HEK293 (cell line): ENCODE data around the gene DCTN4.

Experiments
- GFI1B ChIP-seq: fragments of 450-650 bp; formaldehyde crosslinking; IDR thresholded peaks from 2 replicates; pipeline ENCODE4 v1.5.1; 2016; ENCODE audit warnings: missing biosample characterization, missing genetic modification characterization
- GLIS2 ChIP-seq: fragments of 450-650 bp; formaldehyde crosslinking; IDR thresholded peaks from 2 replicates; pipeline ENCODE4 v1.5.1; 2016; ENCODE audit warnings: missing biosample characterization, missing genetic modification characterization
- HOXC10 ChIP-seq: sonication (generic); formaldehyde crosslinking; IDR thresholded peaks from 2 replicates; pipeline ENCODE4 v1.8.1; 2023; ENCODE audit warnings: mild to moderate bottlenecking, missing genetic modification reagents
- KLF16 ChIP-seq: fragments of 450-650 bp; formaldehyde crosslinking; IDR thresholded peaks from 2 replicates; pipeline ENCODE4 v1.5.1; 2017; ENCODE audit warnings: missing biosample characterization, missing genetic modification characterization
- KLF7 ChIP-seq: fragments of 450-650 bp; formaldehyde crosslinking; IDR thresholded peaks from 2 replicates; pipeline ENCODE4 v1.5.1; 2016; ENCODE audit warnings: missing biosample characterization, missing genetic modification characterization, borderline replicate concordance
- MZF1 ChIP-seq: fragments of 450-650 bp; formaldehyde crosslinking; IDR thresholded peaks from 2 replicates; pipeline ENCODE4 v1.5.1; 2017; ENCODE audit warnings: missing biosample characterization, missing genetic modification characterization, borderline replicate concordance
- ZBTB10 ChIP-seq: fragments of 450-650 bp; formaldehyde crosslinking; IDR thresholded peaks from 2 replicates; pipeline ENCODE4 v1.5.1; 2016; ENCODE audit warnings: missing biosample characterization, missing genetic modification characterization
- ZBTB8A ChIP-seq: fragments of 450-650 bp; formaldehyde crosslinking; IDR thresholded peaks from 2 replicates; pipeline ENCODE4 v1.5.1; 2016; ENCODE audit warnings: missing biosample characterization, missing genetic modification characterization
- ZEB2 ChIP-seq: fragments of 450-650 bp; formaldehyde crosslinking; IDR thresholded peaks from 2 replicates; pipeline ENCODE4 v1.5.1; 2016; ENCODE audit warnings: missing biosample characterization, missing genetic modification characterization
- ZFHX2 ChIP-seq: fragments of 450-650 bp; formaldehyde crosslinking; conservative IDR thresholded peaks from 2 replicates; pipeline ENCODE4 v1.5.1; 2016; ENCODE audit warnings: missing biosample characterization, missing genetic modification characterization
- ZFP69B ChIP-seq: fragments of 450-650 bp; formaldehyde crosslinking; IDR thresholded peaks from 2 replicates; pipeline ENCODE4 v1.5.1; 2016; ENCODE audit warnings: missing biosample characterization, missing genetic modification characterization
- ZNF155 ChIP-seq: fragments of 450-650 bp; formaldehyde crosslinking; IDR thresholded peaks from 2 replicates; pipeline ENCODE4 v1.5.1; 2016; ENCODE audit warnings: missing biosample characterization, missing genetic modification characterization
- ZNF157 ChIP-seq: fragments of 450-650 bp; formaldehyde crosslinking; IDR thresholded peaks from 2 replicates; pipeline ENCODE4 v1.5.1; 2016; ENCODE audit warnings: missing biosample characterization, missing genetic modification characterization
- ZNF19 ChIP-seq: fragments of 450-650 bp; formaldehyde crosslinking; IDR thresholded peaks from 2 replicates; pipeline ENCODE4; 2016; ENCODE audit warnings: missing biosample characterization, missing genetic modification characterization, low read depth
- ZNF221 ChIP-seq: fragments of 450-650 bp; formaldehyde crosslinking; IDR thresholded peaks from 2 replicates; pipeline ENCODE4 v1.5.1; 2017; ENCODE audit warnings: missing biosample characterization, missing genetic modification characterization, borderline replicate concordance
- ZNF292 ChIP-seq: fragments of 450-650 bp; formaldehyde crosslinking; IDR thresholded peaks from 2 replicates; pipeline ENCODE4 v1.5.1; 2016; ENCODE audit warnings: low read depth, missing biosample characterization, missing genetic modification characterization, borderline replicate concordance
- ZNF354C ChIP-seq: fragments of 450-650 bp; formaldehyde crosslinking; IDR thresholded peaks from 2 replicates; pipeline ENCODE4 v1.5.1; 2016; ENCODE audit warnings: missing biosample characterization, missing genetic modification characterization, low read depth, borderline replicate concordance
- ZNF366 ChIP-seq: fragments of 450-650 bp; formaldehyde crosslinking; conservative IDR thresholded peaks from 2 replicates; pipeline ENCODE4 v1.5.1; 2016; ENCODE audit warnings: missing biosample characterization, missing genetic modification characterization
- ZNF391 ChIP-seq: fragments of 450-650 bp; formaldehyde crosslinking; IDR thresholded peaks from 2 replicates; pipeline ENCODE4 v1.5.1; 2016; ENCODE audit warnings: low read depth, missing biosample characterization, missing genetic modification characterization, borderline replicate concordance
- ZNF423 ChIP-seq: fragments of 450-650 bp; formaldehyde crosslinking; IDR thresholded peaks from 2 replicates; pipeline ENCODE4 v1.5.1; 2016; ENCODE audit warnings: missing biosample characterization, missing genetic modification characterization
- ZNF449 ChIP-seq: fragments of 450-650 bp; formaldehyde crosslinking; IDR thresholded peaks from 2 replicates; pipeline ENCODE4 v1.5.1; 2017; ENCODE audit warnings: missing biosample characterization, mild to moderate bottlenecking, missing genetic modification characterization, moderate library complexity
- ZNF529 ChIP-seq: fragments of 450-650 bp; formaldehyde crosslinking; IDR thresholded peaks from 2 replicates; pipeline ENCODE4 v1.5.1; 2017; ENCODE audit warnings: missing genetic modification characterization, missing biosample characterization; ENCODE audit not compliant: insufficient replicate concordance
- ZNF530 ChIP-seq: fragments of 450-650 bp; formaldehyde crosslinking; IDR thresholded peaks from 2 replicates; pipeline ENCODE4 v1.5.1; 2016; ENCODE audit warnings: low read depth, missing biosample characterization, missing genetic modification characterization
- ZNF561 ChIP-seq: fragments of 450-650 bp; IDR thresholded peaks from 2 replicates; pipeline ENCODE4 v1.5.1; 2018; ENCODE audit warnings: missing biosample characterization, missing genetic modification characterization, borderline replicate concordance
- ZNF621 ChIP-seq: fragments of 450-650 bp; formaldehyde crosslinking; IDR thresholded peaks from 2 replicates; pipeline ENCODE4 v1.5.1; 2017; ENCODE audit warnings: missing biosample characterization, missing genetic modification characterization
- ZNF623 ChIP-seq: fragments of 450-650 bp; formaldehyde crosslinking; IDR thresholded peaks from 2 replicates; pipeline ENCODE4 v1.5.1; 2016; ENCODE audit warnings: missing biosample characterization, missing genetic modification characterization
- ZNF624 ChIP-seq: fragments of 450-650 bp; formaldehyde crosslinking; IDR thresholded peaks from 2 replicates; pipeline ENCODE4 v1.5.1; 2017; ENCODE audit warnings: missing biosample characterization, missing genetic modification characterization
- ZNF701 ChIP-seq: fragments of 450-650 bp; formaldehyde crosslinking; IDR thresholded peaks from 2 replicates; pipeline ENCODE4 v1.5.1; 2016; ENCODE audit warnings: missing biosample characterization, missing genetic modification characterization
- ZNF768 ChIP-seq: fragments of 450-650 bp; formaldehyde crosslinking; IDR thresholded peaks from 2 replicates; pipeline ENCODE4 v1.5.1; 2018; ENCODE audit warnings: missing biosample characterization, mild to moderate bottlenecking, missing genetic modification characterization
- ZNF776 ChIP-seq: fragments of 450-650 bp; formaldehyde crosslinking; IDR thresholded peaks from 2 replicates; pipeline ENCODE4 v1.5.0; 2017; ENCODE audit warnings: missing biosample characterization, missing genetic modification characterization, borderline replicate concordance
- ZSCAN16 ChIP-seq: fragments of 450-650 bp; formaldehyde crosslinking; IDR thresholded peaks from 2 replicates; pipeline ENCODE4 v1.5.1; 2016; ENCODE audit warnings: missing biosample characterization, missing genetic modification characterization
- TF ChIP-seq, protein P1 (sequence below): fragments of 450-650 bp; formaldehyde crosslinking; IDR thresholded peaks from 2 replicates; pipeline ENCODE4 v1.5.1; 2016; ENCODE audit warnings: missing biosample characterization, missing genetic modification characterization
- TF ChIP-seq, protein P2 (sequence below): fragments of 450-650 bp; formaldehyde crosslinking; IDR thresholded peaks from 2 replicates; pipeline ENCODE4 v1.5.1; 2016; ENCODE audit warnings: missing biosample characterization, missing genetic modification characterization
- TF ChIP-seq, protein P3 (sequence below): fragments of 450-650 bp; formaldehyde crosslinking; IDR thresholded peaks from 2 replicates; pipeline ENCODE4 v1.5.1; 2017; ENCODE audit warnings: missing biosample characterization, missing genetic modification characterization

Gene DCTN4

DNA sequence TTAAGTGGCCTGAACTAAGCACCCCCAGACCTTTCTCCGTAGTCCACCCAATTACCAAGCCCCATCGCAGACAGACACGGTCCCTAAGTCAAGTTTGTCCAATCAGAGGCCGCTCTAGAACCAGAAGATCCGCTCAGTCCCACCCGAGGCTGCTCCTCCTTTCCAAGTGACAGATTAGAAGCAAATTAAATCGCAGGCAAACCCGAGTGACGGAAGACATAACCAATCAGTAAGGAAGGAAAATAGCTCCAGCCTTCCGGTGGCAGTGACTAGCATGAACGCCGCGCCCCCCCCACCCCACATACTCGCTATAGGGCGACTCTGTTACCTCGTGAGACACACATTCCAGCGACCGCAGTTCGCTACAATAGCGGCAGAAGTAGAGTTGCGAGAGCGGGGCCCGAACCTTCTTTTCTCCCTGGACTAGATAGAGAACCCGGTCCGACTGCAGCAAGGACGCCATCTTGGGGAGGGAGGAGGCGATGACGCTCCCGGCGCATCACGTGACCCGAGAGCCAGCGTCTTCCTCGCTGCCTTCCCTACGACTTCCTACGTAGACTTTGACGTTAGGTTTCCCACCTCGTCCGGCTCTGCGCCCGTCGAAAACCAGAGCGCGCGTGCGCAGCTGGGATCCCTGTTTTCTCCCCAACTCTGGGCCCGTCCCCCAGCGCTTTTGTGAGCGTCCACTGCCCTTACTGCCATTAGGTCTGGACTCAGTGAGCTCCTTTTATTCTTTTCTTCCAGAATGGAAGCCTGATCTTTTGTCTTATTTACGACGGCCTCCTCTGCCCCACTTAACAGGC is at the start of gene DCTN4 (continued):
- TF ChIP-seq KLF7 (tag by site-specific recombination) (no peak), ZNF529 (tag by site-specific recombination) (no peak), ZFP69B (0 out of 2 replicates have a peak, but pooled peaks have one; percentile 15), ZNF701 (tag by site-specific recombination) (no peak), ZBTB8A (tag by site-specific recombination) (peak; percentile 14; the same call in 1 of the 2 replicates), ZNF354C (tag by site-specific recombination) (no peak), ZNF155 (tag by site-specific recombination) (no peak), ZNF19 (tag by site-specific recombination) (no peak), ZFHX2 (tag by site-specific recombination) (no peak; the same call in 1 of the 2 replicates), ZBTB10 (tag by site-specific recombination) (peak; percentile 90; the same call in 1 of the 2 replicates), ZNF157 (tag by site-specific recombination) (no peak), MZF1 (tag by site-specific recombination) (no peak), HOXC10 (no peak), ZEB2 (tag by site-specific recombination) (peak; percentile 53; the same call in 1 of the 2 replicates), ZNF366 (tag by site-specific recombination) (peak; percentile 87), GFI1B (tag by site-specific recombination) (no peak), ZNF623 (tag by site-specific recombination) (no peak), KLF16 (tag by site-specific recombination) (no peak), ZNF530 (tag by site-specific recombination) (no peak), GLIS2 (tag by site-specific recombination) (peak; percentile 82), ZNF423 (tag by site-specific recombination) (no peak), ZSCAN16 (tag by site-specific recombination) (no peak), ZNF624 (no peak), ZNF221 (tag by site-specific recombination) (no peak), ZNF292 (no peak), ZNF776 (tag by site-specific recombination) (no peak), ZNF561 (peak; percentile 96), ZNF391 (tag by site-specific recombination) (0 out of 2 replicates have a peak, but pooled peaks have one; percentile 47), ZNF621 (no peak), ZNF449 (tag by site-specific recombination) (no peak), ZNF768 (tag by site-specific recombination) (no peak)
- TF ChIP-seq, protein P1, sequence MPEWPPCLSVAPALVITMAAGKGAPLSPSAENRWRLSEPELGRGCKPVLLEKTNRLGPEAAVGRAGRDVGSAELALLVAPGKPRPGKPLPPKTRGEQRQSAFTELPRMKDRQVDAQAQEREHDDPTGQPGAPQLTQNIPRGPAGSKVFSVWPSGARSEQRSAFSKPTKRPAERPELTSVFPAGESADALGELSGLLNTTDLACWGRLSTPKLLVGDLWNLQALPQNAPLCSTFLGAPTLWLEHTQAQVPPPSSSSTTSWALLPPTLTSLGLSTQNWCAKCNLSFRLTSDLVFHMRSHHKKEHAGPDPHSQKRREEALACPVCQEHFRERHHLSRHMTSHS (tag by site-specific recombination): no peak
- TF ChIP-seq, protein P2, sequence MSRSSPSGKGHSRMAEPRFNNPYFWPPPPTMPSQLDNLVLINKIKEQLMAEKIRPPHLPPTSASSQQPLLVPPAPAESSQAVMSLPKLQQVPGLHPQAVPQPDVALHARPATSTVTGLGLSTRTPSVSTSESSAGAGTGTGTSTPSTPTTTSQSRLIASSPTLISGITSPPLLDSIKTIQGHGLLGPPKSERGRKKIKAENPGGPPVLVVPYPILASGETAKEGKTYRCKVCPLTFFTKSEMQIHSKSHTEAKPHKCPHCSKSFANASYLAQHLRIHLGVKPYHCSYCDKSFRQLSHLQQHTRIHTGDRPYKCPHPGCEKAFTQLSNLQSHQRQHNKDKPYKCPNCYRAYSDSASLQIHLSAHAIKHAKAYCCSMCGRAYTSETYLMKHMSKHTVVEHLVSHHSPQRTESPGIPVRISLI: no peak
- TF ChIP-seq, protein P3, sequence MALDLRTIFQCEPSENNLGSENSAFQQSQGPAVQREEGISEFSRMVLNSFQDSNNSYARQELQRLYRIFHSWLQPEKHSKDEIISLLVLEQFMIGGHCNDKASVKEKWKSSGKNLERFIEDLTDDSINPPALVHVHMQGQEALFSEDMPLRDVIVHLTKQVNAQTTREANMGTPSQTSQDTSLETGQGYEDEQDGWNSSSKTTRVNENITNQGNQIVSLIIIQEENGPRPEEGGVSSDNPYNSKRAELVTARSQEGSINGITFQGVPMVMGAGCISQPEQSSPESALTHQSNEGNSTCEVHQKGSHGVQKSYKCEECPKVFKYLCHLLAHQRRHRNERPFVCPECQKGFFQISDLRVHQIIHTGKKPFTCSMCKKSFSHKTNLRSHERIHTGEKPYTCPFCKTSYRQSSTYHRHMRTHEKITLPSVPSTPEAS (tag by site-specific recombination): no peak
